ENCODE measurements around the gene TSPAN11.

- TF ChIP-seq CTCF (IDR thresholded peaks at IDR 0.05) (no peak), POLR2A (IDR thresholded peaks at IDR 0.05) (no peak)
These were observed 110.5 kb downstream of the TSPAN11 start for GRCh38 chr12:31037028-31037427.

Measured in body of pancreas (tissue), 4 donors.